GM12878 (cell line): ENCODE measurements around the gene ZNF385C. TPM values are rescaled to one million over a fixed set of nuclear protein-coding genes. Genes with fewer than 3 reads are reported as not detected.
A peak's percentile ranks its signal among the peaks of the same experiment; 100 is the strongest.

Experiments
- ATAC-seq: fragments of 200-7000 bp; cut with Tn5 transposase; 3 replicates; pipeline ENCODE4 v1.9.1; 2020; ENCODE audit warnings: mild to moderate bottlenecking, moderate library complexity
- BruUV-seq: library from RNA; stranded (reverse); fragments of 400-500 nt; replicated peaks from 2 replicates; lab custom pipeline; 2021; lab: Mats Ljungman, UMichigan
- CTCF ChIA-PET: fragments of 300-600 bp; sonication (Branson Sonifier 250); formaldehyde crosslinking; extraction: SDS; loops from one replicate; lab custom pipeline; 2021; ENCODE audit warnings: inconsistent platforms; lab: Yijun Ruan, JAX
- POLR2A ChIA-PET: fragments of 350-600 bp; formaldehyde crosslinking; extraction: SDS; loops from one replicate; lab custom pipeline; 2021; ENCODE audit warnings: inconsistent platforms; lab: Charles Lee
- RAD21 ChIA-PET: fragments of 300-600 bp; sonication (Branson Sonifier 250); formaldehyde crosslinking; loops from one replicate; lab custom pipeline; 2023; ENCODE audit warnings: antibody characterized with exemption; ENCODE audit not compliant: unreplicated experiment; lab: Charles Lee
- SMC1A ChIA-PET: fragments of 300-600 bp; sonication (Branson Sonifier 250); formaldehyde crosslinking; loops from one replicate; lab custom pipeline; 2023; ENCODE audit not compliant: unreplicated experiment, uncharacterized antibody; lab: Charles Lee
- DNase-seq: peaks from one replicate; pipeline ENCODE4 v3.0.0-alpha.2; 2011; ENCODE audit warnings: low read depth, low spot score
- FAIRE-seq: peaks from 3 replicates; lab custom pipeline; 2011; peaks lifted over from hg19 to GRCh38; lab: Jason Lieb, UNC
- H2AFZ ChIP-seq: 2 replicates; pipeline ENCODE4 v1.6.0; 2011; ENCODE audit warnings: low read depth, low read length, control low read depth; ENCODE audit not compliant: control insufficient read depth
- H3K27ac ChIP-seq: 2 replicates; pipeline ENCODE4 v1.5.1; 2011; ENCODE audit warnings: control low read depth; ENCODE audit not compliant: control insufficient read depth, insufficient read depth
- H3K27me3 ChIP-seq, 2 experiments: replicated peaks in 1 of 2; 2 replicates each; pipeline versions ENCODE4 v1.6.0 to v1.6.1; 2011; ENCODE audit warnings: low read length in 1 of 2; ENCODE audit not compliant: control insufficient read depth in 2 of 2, insufficient read depth in 2 of 2
- H3K36me3 ChIP-seq, 2 experiments: 2 replicates each; pipeline ENCODE4 v1.5.1; 2011; ENCODE audit warnings: low read length in 1 of 2; ENCODE audit not compliant: control insufficient read depth in 2 of 2, insufficient read depth in 2 of 2
- H3K4me1 ChIP-seq: 2 replicates; pipeline ENCODE4 v1.6.1; 2011; ENCODE audit warnings: mild to moderate bottlenecking, low read length, moderate library complexity, mixed read lengths; ENCODE audit not compliant: control insufficient read depth, insufficient read depth
- H3K4me2 ChIP-seq: 2 replicates; pipeline ENCODE4 v1.6.0; 2011; ENCODE audit warnings: control low read depth; ENCODE audit not compliant: control insufficient read depth, insufficient read depth
- H3K4me3 ChIP-seq: fragments of 200-600 bp; sonication (generic); 2 replicates; pipeline ENCODE4 v1.5.1; 2016
- H3K79me2 ChIP-seq: 2 replicates; pipeline ENCODE4 v1.6.0; 2011; ENCODE audit warnings: low read length; ENCODE audit not compliant: control insufficient read depth, insufficient read depth
- H3K9ac ChIP-seq: 2 replicates; pipeline ENCODE4 v1.8.0; 2011; ENCODE audit warnings: low read length, control low read depth, mixed read lengths; ENCODE audit not compliant: control insufficient read depth, insufficient read depth
- H3K9me3 ChIP-seq: replicated peaks from 3 replicates; pipeline ENCODE4 v1.5.1; 2011; ENCODE audit warnings: mild to moderate bottlenecking, low read length; ENCODE audit not compliant: control insufficient read depth, insufficient read depth
- H4K20me1 ChIP-seq: 2 replicates; pipeline ENCODE4 v1.6.0; 2011; ENCODE audit not compliant: control insufficient read depth, insufficient read depth
- BACH1 ChIP-seq: fragments of 450-650 bp; IDR thresholded peaks from 2 replicates; pipeline ENCODE4 v1.6.1; 2017; ENCODE audit warnings: mild to moderate bottlenecking, borderline replicate concordance
- BMI1 ChIP-seq: fragments of 450-650 bp; IDR thresholded peaks from 2 replicates; pipeline ENCODE4 v1.6.1; 2016; ENCODE audit warnings: mild to moderate bottlenecking, moderate library complexity, borderline replicate concordance
- GABPA ChIP-seq: IDR thresholded peaks from 2 replicates; pipeline ENCODE4 v1.6.1; 2014; ENCODE audit warnings: antibody characterized with exemption, low read depth, mild to moderate bottlenecking, inconsistent platforms
- IKZF2 ChIP-seq, 2 experiments: fragments of 450-650 bp; IDR thresholded peaks; 2 replicates each; pipeline ENCODE4 v1.6.1; 2017; ENCODE audit warnings: mild to moderate bottlenecking in 2 of 2, moderate library complexity in 2 of 2
- KDM1A ChIP-seq: fragments of 200-600 bp; sonication (generic); IDR thresholded peaks from 2 replicates; pipeline ENCODE4 v1.6.1; 2016; ENCODE audit warnings: borderline replicate concordance
- POLR2A ChIP-seq: IDR thresholded peaks from 2 replicates; pipeline ENCODE4 v1.6.1; 2011; ENCODE audit warnings: low read depth, mild to moderate bottlenecking, low read length
- POLR2AphosphoS2 ChIP-seq: IDR thresholded peaks from 2 replicates; pipeline ENCODE4 v1.6.1; 2011; ENCODE audit warnings: low read depth, mild to moderate bottlenecking, low read length, improper control_type of control experiment, moderate library complexity
- SMARCA5 ChIP-seq: fragments of 450-650 bp; IDR thresholded peaks from 2 replicates; pipeline ENCODE4 v1.6.1; 2017; ENCODE audit warnings: mild to moderate bottlenecking
- SPI1 ChIP-seq: IDR thresholded peaks from 2 replicates; pipeline ENCODE4 v1.6.1; 2011; ENCODE audit warnings: low read depth, mild to moderate bottlenecking, low read length, moderate library complexity, borderline replicate concordance; ENCODE audit not compliant: insufficient read depth
- YBX1 ChIP-seq: fragments of 450-650 bp; IDR thresholded peaks from 2 replicates; pipeline ENCODE4 v1.6.1; 2016; ENCODE audit warnings: antibody characterized with exemption
- ZBED1 ChIP-seq: IDR thresholded peaks from 2 replicates; pipeline ENCODE4 v1.6.1; 2016; ENCODE audit warnings: borderline replicate concordance
- ZNF384 ChIP-seq: IDR thresholded peaks from 2 replicates; pipeline ENCODE4 v1.6.1; 2012; ENCODE audit warnings: low read depth, mild to moderate bottlenecking, low read length, improper control_type of control experiment, borderline replicate concordance
- WGBS: methylation state at CpG from one replicate; pipeline ENCODE4 v1.1.6; 2016; ENCODE audit warnings: low lambda C conversion rate; ENCODE audit not compliant: insufficient replicate concordance, insufficient coverage; ENCODE audit errors: missing lambda C conversion rate; 5-methylcytosine and 5-hydroxymethylcytosine counted together
- in situ Hi-C: fragments of 300-500 bp; cut with MboI; formaldehyde crosslinking; loops from 9 replicates; pipeline ENCODE4 v1.14.3; 2018; ENCODE audit warnings: mixed read lengths
- intact Hi-C: fragments of 100-400 bp; cut with micrococcal nuclease; formaldehyde crosslinking; loops from one replicate; pipeline ENCODE4 v1.14.2; 2022; ENCODE audit not compliant: unreplicated experiment
- polyA plus RNA-seq, 11 experiments: library from polyadenylated mRNA; depleted of rRNA in 4 of 11; unstranded in 6 of 11; stranded (reverse) in 5 of 11; fragments of >200 nt; fragmentation: Nextera tagmentation in 4 of 11; fragmentation: Illumina TruSeq in 1 of 11; extraction: Ambion mirVana in 4 of 11; extraction: Trizol in 1 of 11; gene quantifications; 1 replicate in 1 of 11; 2 replicates in 10 of 11; pipeline versions ENCODE4 v1.2.1 to v1.2.3, GENCODE V29; 2011 to 2016; ENCODE audit warnings: inconsistent platforms in 2 of 11, missing spikeins in 2 of 11, low read depth in 1 of 11
- total RNA-seq, 4 experiments: library from RNA; depleted of rRNA in 3 of 4; stranded (reverse); fragments of >200 nt in 3 of 4; fragmentation: Illumina TruSeq in 1 of 4; extraction: Trizol in 1 of 4; gene quantifications; 2 replicates each; pipeline versions ENCODE4 v1.2.1 to v1.2.3, GENCODE V29; 2013 to 2021
- TF ChIP-seq, protein P1 (sequence below): IDR thresholded peaks from 2 replicates; pipeline ENCODE4 v1.6.1; 2011; ENCODE audit warnings: mild to moderate bottlenecking, low read depth, low read length, moderate library complexity; ENCODE audit not compliant: insufficient replicate concordance

ZNF385C gene
- total and polyA plus RNA-seq, 10 of the 15 experiments (the other 5 are each of a cell fraction or from before 2014, with no cell fraction given) = 0.06 to 0.20 (median 0.07) TPM; not detected in 5

DNA sequence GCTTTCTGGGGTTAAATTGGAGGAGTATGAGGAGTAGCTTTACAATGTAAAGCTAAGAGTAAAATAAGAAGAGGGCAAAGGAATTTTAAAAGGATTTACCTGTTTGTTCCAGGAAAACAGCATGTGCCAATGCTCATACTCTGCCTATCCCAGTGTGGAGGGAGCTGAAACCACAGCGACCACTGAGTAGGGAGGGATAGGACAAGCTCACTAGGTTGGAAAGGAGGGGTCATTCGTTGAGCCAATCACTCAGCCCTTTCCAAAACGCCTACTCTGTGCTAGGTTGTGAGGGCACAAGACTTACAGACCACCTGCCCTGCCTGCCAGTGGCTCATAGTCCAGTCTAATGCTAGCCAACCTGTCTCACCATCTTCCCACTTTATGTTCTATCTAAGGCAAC, 79.9 kb downstream of the ZNF385C start:
- H2AFZ ChIP-seq = peak overlapping the region; percentile 95; the same call in 1 of the 2 replicates
- SMC1A ChIA-PET = interaction anchor here (0.7 to 2.5 kb wide), 8 partner anchors 9 to 163 kb away, joined by 3 to 19 read pairs (median 4); partner anchors contain the start of genes CNP and DHX58
- H3K4me2 ChIP-seq = peak overlapping the region; percentile 97
- no peak for DNase-seq
- intact Hi-C loops (no loop called here), in situ Hi-C loops (loop anchor here (25.0 kb wide), 1 partner anchor 1194 kb away; the partner anchor contains the start of gene TMEM106A)
- no peaks in the 10 kb centered on the region; a peak in 1 of 4 replicates for H3K36me3 ChIP-seq
- 69% methylated on average over 3 of the region's 3 CpGs for WGBS
- peaks cover 59% of the 10 kb centered on the region for H3K79me2 ChIP-seq
- POLR2A ChIA-PET = interaction anchor here (0.6 to 3.2 kb wide), 12 partner anchors 14 to 692 kb away, joined by 3 to 45 read pairs (median 8); partner anchors contain the start of genes CNP, DHX58, KCNH4 and ODAD4
- no peaks in the 10 kb centered on the region for H4K20me1 ChIP-seq
- ATAC-seq = no peak
- CTCF ChIA-PET = interaction anchor here (0.6 to 5.6 kb wide), 18 partner anchors 8 to 360 kb away, joined by 3 to 85 read pairs (median 6); partner anchors contain the start of genes CNP, DHX58 and KCNH4
- RAD21 ChIA-PET = interaction anchor here (0.6 to 6.6 kb wide), 12 partner anchors 10 to 163 kb away, joined by 3 to 53 read pairs (median 6); partner anchors contain the start of genes ACLY, CNP and DHX58
- no peak for FAIRE-seq
- peaks cover 23% of the 10 kb centered on the region for H3K4me1 ChIP-seq
- peak overlapping the region; percentile 97; the same call in 1 of the 2 replicates for H3K27ac ChIP-seq
- H3K9ac ChIP-seq = peak overlapping the region; percentile 99
- TF ChIP-seq ZBED1 (no peak), POLR2AphosphoS2 (no peak), BMI1 (no peak), GABPA (no peak)
- peak overlapping the region; percentile 85 for H3K4me3 ChIP-seq
- BruUV-seq = no TSS peak
- H3K9me3 ChIP-seq = no peaks in the 10 kb centered on the region
- H3K27me3 ChIP-seq = no peaks in the 10 kb centered on the region

DNA sequence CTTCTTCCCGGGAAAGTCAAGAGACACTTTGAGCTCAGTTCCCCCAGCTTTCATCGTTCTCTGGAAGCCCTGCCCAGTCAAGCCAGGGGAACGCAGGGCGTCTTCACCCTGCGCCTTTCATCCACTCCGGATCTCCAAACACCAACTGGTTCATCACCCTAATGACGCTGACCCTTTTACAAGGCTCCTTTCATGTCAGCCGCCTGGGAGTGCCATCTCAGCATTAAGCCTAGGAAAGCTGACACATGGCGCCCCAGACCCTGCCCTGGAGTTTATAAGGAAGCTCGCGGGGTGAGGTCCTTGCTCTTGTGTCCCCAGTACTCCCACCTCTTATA, 80.4 kb downstream of the ZNF385C start:
- Histone ChIP-seq H3K27me3 (no peaks in the 10 kb centered on the region), H3K4me3 (peak overlapping the region; percentile 85), H3K4me2 (peak overlapping the region; percentile 97), H3K36me3 (no peaks in the 10 kb centered on the region; a peak in 1 of 4 replicates), H3K4me1 (peaks cover 23% of the 10 kb centered on the region), H2AFZ (peak overlapping the region; percentile 95), H3K9me3 (no peaks in the 10 kb centered on the region), H3K79me2 (peaks cover 64% of the 10 kb centered on the region), H3K9ac (peak overlapping the region; percentile 99), H4K20me1 (no peaks in the 10 kb centered on the region), H3K27ac (peak overlapping the region; percentile 97)
- no peak for FAIRE-seq
- DNase-seq = no peak
- 24% methylated on average over 11 of the region's 11 CpGs for WGBS
- ChIA-PET RAD21 (interaction anchor here (0.7 to 6.6 kb wide), 12 partner anchors 9 to 164 kb away, joined by 3 to 53 read pairs (median 6); partner anchors contain the start of genes ACLY, CNP and DHX58), POLR2A (interaction anchor here (0.5 to 3.2 kb wide), 16 partner anchors 12 to 164 kb away, joined by 3 to 45 read pairs (median 6); partner anchors contain the start of genes CNP, DHX58, KAT2A and KCNH4), SMC1A (interaction anchor here (0.7 to 2.5 kb wide), 9 partner anchors 8 to 164 kb away, joined by 3 to 19 read pairs (median 4); partner anchors contain the start of genes CNP and DHX58), CTCF (interaction anchor here (0.6 to 5.6 kb wide), 22 partner anchors 9 to 389 kb away, joined by 3 to 85 read pairs (median 5); partner anchors contain the start of genes ACLY, CNP, DHX58 and KCNH4)
- BruUV-seq = no TSS peak
- intact Hi-C loops = loop anchor here (2.0 kb wide), 1 partner anchor 51 kb away; the partner anchor contains the start of gene CNP
- in situ Hi-C loops = loop anchor here (25.0 kb wide), 1 partner anchor 1194 kb away; the partner anchor contains the start of gene TMEM106A
- TF ChIP-seq KDM1A (no peak), SMARCA5 (0 out of 2 replicates have a peak, but pooled peaks have one; percentile 23), BACH1 (no peak), POLR2A (no peak), ZNF384 (no peak), SPI1 (no peak), YBX1 (no peak), IKZF2 (IDR thresholded peaks at IDR 0.05) (0 out of 4 replicates have a peak, but pooled peaks of 1 of the 2 experiments have one; percentile 5)
- TF ChIP-seq, protein P1, sequence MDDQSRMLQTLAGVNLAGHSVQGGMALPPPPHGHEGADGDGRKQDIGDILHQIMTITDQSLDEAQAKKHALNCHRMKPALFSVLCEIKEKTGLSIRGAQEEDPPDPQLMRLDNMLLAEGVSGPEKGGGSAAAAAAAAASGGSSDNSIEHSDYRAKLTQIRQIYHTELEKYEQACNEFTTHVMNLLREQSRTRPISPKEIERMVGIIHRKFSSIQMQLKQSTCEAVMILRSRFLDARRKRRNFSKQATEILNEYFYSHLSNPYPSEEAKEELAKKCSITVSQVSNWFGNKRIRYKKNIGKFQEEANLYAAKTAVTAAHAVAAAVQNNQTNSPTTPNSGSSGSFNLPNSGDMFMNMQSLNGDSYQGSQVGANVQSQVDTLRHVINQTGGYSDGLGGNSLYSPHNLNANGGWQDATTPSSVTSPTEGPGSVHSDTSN = no peak
- ATAC-seq = peak; percentile 18
